Inferior parietal cortex (tissue), 1 donor: Measurements from ENCODE around the gene RAD50.

Experiments used
- DNase-seq: peaks from one replicate; pipeline ENCODE4 v3.0.0-alpha.2; 2016; ENCODE audit errors: extremely low spot score

The RAD50 gene

GRCh38 chr5:132661231-132662003 lies 104.6 kb downstream of the RAD50 start:
- DNase-seq, result no peak

- DNase-seq, result no peak
Measured at GRCh38 chr5:132662004-132662401, 105.2 kb downstream of the RAD50 start.

GRCh38 chr5:132662925-132663770 lies 106.4 kb downstream of the RAD50 start:
- no peak for DNase-seq

GRCh38 chr5:132663771-132664695 lies 107.3 kb downstream of the RAD50 start:
- DNase-seq, result no peak

- no peak for DNase-seq
Measured at GRCh38 chr5:132664696-132665209, 108.0 kb downstream of the RAD50 start.

- no peak for DNase-seq
Measured at GRCh38 chr5:132665574-132666080, 108.8 kb downstream of the RAD50 start.

- no peak for DNase-seq
Measured at GRCh38 chr5:132666310-132667123, 109.7 kb downstream of the RAD50 start.

- no peak for DNase-seq
Measured at GRCh38 chr5:132667309-132667708, 110.5 kb downstream of the RAD50 start.

- DNase-seq, result no peak
Measured at GRCh38 chr5:132667761-132668705, 111.3 kb downstream of the RAD50 start.

- DNase-seq, result no peak
Measured at GRCh38 chr5:132668706-132669454, 112.1 kb downstream of the RAD50 start.

GRCh38 chr5:132669455-132669820 lies 112.7 kb downstream of the RAD50 start:
- no peak for DNase-seq

GRCh38 chr5:132669966-132670882 lies 113.4 kb downstream of the RAD50 start:
- no peak for DNase-seq

- no peak for DNase-seq
Measured at GRCh38 chr5:132671000-132671399, 114.2 kb downstream of the RAD50 start.

GRCh38 chr5:132673488-132673887 lies 116.7 kb downstream of the RAD50 start:
- no peak for DNase-seq

GRCh38 chr5:132673939-132674630 lies 117.3 kb downstream of the RAD50 start, which contains the start of gene IL4:
IL4 (plus strand) TSS chr5:132673989; CDS start chr5:132674051, 62 bp downstream.
- no peak for DNase-seq

GRCh38 chr5:132674671-132675506 lies 118.1 kb downstream of the RAD50 start:
- no peak for DNase-seq
